GM18858 (cell line): Measurements from ENCODE around the gene NTPCR.
"Not testable (repeated sequence)": the region's sequence is repeated elsewhere in the genome, so short reads cannot be mapped to it uniquely, and the experiment has no call there.

Experiments used
- ATAC-seq: cut with Tn5 transposase; IDR thresholded peaks from one replicate; pipeline ENCODE4 v1.9.1; 2021; ENCODE audit not compliant: unreplicated experiment

The NTPCR gene

GRCh38 chr1:232925421-232926220 is 24.8 kb upstream of the NTPCR start:
- no peak for ATAC-seq

GRCh38 chr1:232927166-232927565 is 23.2 kb upstream of the NTPCR start:
- not testable (repeated sequence) for ATAC-seq

GRCh38 chr1:232927830-232928505 is 22.4 kb upstream of the NTPCR start:
- ATAC-seq: no peak

- no peak for ATAC-seq
Observed at GRCh38 chr1:232932486-232933425, 17.7 kb upstream of the NTPCR start.

- ATAC-seq: no peak
Observed at GRCh38 chr1:232936941-232937340, 13.5 kb upstream of the NTPCR start.

GRCh38 chr1:232937741-232938375 is 12.6 kb upstream of the NTPCR start:
- ATAC-seq: no peak

GRCh38 chr1:232938926-232939325 is 11.5 kb upstream of the NTPCR start:
- ATAC-seq: no peak

GRCh38 chr1:232939748-232940147 is 10.7 kb upstream of the NTPCR start:
- no peak for ATAC-seq

GRCh38 chr1:232940262-232940661 is 10.1 kb upstream of the NTPCR start:
- no peak for ATAC-seq

- ATAC-seq: no peak
Observed at GRCh38 chr1:232942413-232943294, 7.8 kb upstream of the NTPCR start.

- ATAC-seq: no peak
Observed at GRCh38 chr1:232943679-232944252, 6.6 kb upstream of the NTPCR start.

GRCh38 chr1:232944347-232944746 is 6.1 kb upstream of the NTPCR start:
- no peak for ATAC-seq

GRCh38 chr1:232949636-232950196 is 695 bp upstream of the NTPCR start:
- no peak for ATAC-seq

GRCh38 chr1:232951180-232951579 is 769 bp downstream of the NTPCR start:
- no peak for ATAC-seq

- no peak for ATAC-seq
Observed at GRCh38 chr1:232951605-232952004, 1.2 kb downstream of the NTPCR start.

- ATAC-seq: peak; percentile 50
Observed at GRCh38 chr1:232952514-232953499, 2.4 kb downstream of the NTPCR start.

GRCh38 chr1:232954594-232955365 is 4.4 kb downstream of the NTPCR start:
- no peak for ATAC-seq
